ENCODE data around the gene GJA9.

Gene GJA9

DNA sequence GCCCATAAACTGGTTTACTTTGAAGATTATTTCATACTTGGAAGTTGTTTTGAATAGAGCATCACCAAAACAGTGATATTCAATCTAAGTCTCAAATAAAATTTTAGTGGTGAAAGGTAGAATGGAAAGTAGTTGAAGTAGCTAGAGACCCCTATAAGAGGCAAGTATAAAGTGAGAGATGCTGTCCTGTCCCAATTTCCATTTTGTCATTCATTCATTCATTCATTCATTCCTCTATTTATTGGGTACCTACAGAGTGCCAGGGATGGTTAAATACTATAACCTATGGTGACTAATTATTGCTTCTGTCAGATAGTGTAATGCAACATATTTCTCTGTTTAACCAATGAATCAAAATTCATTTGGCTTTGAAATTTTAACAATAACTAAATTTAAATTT lies 54.5 kb downstream of the GJA9 start:
- H3K4me3 ChIP-seq (ENCODE audit: low read depth, low read length) = no peak overlapping the region
- TF ChIP-seq, protein P1, sequence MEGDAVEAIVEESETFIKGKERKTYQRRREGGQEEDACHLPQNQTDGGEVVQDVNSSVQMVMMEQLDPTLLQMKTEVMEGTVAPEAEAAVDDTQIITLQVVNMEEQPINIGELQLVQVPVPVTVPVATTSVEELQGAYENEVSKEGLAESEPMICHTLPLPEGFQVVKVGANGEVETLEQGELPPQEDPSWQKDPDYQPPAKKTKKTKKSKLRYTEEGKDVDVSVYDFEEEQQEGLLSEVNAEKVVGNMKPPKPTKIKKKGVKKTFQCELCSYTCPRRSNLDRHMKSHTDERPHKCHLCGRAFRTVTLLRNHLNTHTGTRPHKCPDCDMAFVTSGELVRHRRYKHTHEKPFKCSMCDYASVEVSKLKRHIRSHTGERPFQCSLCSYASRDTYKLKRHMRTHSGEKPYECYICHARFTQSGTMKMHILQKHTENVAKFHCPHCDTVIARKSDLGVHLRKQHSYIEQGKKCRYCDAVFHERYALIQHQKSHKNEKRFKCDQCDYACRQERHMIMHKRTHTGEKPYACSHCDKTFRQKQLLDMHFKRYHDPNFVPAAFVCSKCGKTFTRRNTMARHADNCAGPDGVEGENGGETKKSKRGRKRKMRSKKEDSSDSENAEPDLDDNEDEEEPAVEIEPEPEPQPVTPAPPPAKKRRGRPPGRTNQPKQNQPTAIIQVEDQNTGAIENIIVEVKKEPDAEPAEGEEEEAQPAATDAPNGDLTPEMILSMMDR (IDR thresholded peaks at IDR 0.05; ENCODE audit: low read depth, low read length, missing control alignments) = no peak
- in situ Hi-C loops (cut with HindIII; ENCODE audit: low sequenced_read_pairs) = no loop called here
- DNase-seq (ENCODE audit: low read depth) = no peak

DNA sequence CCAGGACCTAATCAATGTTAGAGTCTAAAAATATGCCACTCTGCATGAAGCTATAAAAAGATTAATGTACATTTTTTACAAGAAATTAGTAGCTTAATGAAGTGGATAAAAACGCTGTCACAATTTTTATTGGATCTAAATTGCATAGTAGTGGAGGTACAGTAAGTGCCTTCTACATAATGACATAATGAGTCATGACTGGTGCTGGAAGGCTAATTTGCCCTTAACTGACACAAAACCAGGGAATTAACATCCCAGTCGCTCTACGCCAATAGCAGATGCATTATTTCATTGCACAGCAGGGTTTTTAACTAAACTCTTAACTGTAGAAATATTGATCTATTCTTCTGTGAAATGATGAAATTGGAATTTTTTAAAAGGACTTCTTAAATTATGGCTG lies 55.1 kb downstream of the GJA9 start:
- in situ Hi-C loops (cut with HindIII; ENCODE audit: low sequenced_read_pairs) = no loop called here
- no peak overlapping the region for H3K4me3 ChIP-seq (ENCODE audit: low read depth, low read length)
- DNase-seq (ENCODE audit: low read depth) = no peak
- TF ChIP-seq, protein P1 (IDR thresholded peaks at IDR 0.05; ENCODE audit: low read depth, low read length, missing control alignments) = no peak
